Kidney (tissue), 14 donors: ENCODE measurements around the gene CHSY1. TPM values are rescaled to one million over a fixed set of nuclear protein-coding genes. Genes with fewer than 3 reads are reported as not detected.

ENCODE experiments used
- DNase-seq, 5 donors: peaks; one replicate each; pipeline ENCODE4 v3.0.0-alpha.2; 2013 to 2020
- FAIRE-seq: peaks from 2 replicates; lab custom pipeline; 2012; peaks lifted over from hg19 to GRCh38; lab: Jason Lieb, UNC
- H3K27ac ChIP-seq, 2 donors: one replicate each; pipeline ENCODE4 v1.7.0; 2013; ENCODE audit warnings: low read depth in 2 of 2, low read length in 2 of 2, inconsistent platforms in 1 of 2
- H3K27me3 ChIP-seq: one replicate; pipeline ENCODE4 v1.7.1; 2013; ENCODE audit warnings: low read length, inconsistent platforms; ENCODE audit not compliant: control insufficient read depth, insufficient read depth
- H3K36me3 ChIP-seq, 3 donors: one replicate each; pipeline versions ENCODE4 v1.7.0 to v1.7.1; 2013; ENCODE audit warnings: low read length in 3 of 3, control low read depth in 1 of 3, inconsistent platforms in 1 of 3; ENCODE audit not compliant: insufficient read depth in 3 of 3, control insufficient read depth in 2 of 3
- H3K4me1 ChIP-seq, 3 donors: one replicate each; pipeline versions ENCODE4 v1.7.0 to v1.7.1; 2013; ENCODE audit warnings: low read length in 3 of 3, inconsistent platforms in 1 of 3, low read depth in 1 of 3; ENCODE audit not compliant: control insufficient read depth in 2 of 3, insufficient read depth in 2 of 3
- H3K4me3 ChIP-seq, 3 donors: one replicate each; pipeline versions ENCODE4 v1.7.0 to v1.8.1; 2013; ENCODE audit warnings: low read length in 3 of 3, control low read depth in 1 of 3, inconsistent platforms in 1 of 3
- H3K9ac ChIP-seq, 3 donors: one replicate each; pipeline versions ENCODE4 v1.7.0 to v1.7.1; 2013; ENCODE audit warnings: low read length in 3 of 3, control low read depth in 1 of 3, inconsistent platforms in 1 of 3
- H3K9me3 ChIP-seq, 3 donors: one replicate each; pipeline versions ENCODE4 v1.7.0 to v1.7.1; 2013; ENCODE audit warnings: low read length in 3 of 3, control low read depth in 1 of 3, inconsistent platforms in 1 of 3; ENCODE audit not compliant: control insufficient read depth in 2 of 3, insufficient read depth in 1 of 3
- CTCF ChIP-seq: IDR thresholded peaks from 3 replicates; pipeline ENCODE4 v1.5.1; 2012; ENCODE audit warnings: mild to moderate bottlenecking, moderate library complexity, borderline replicate concordance; ENCODE audit not compliant: insufficient read depth; ENCODE audit errors: extremely low read depth
- intact Hi-C: fragments of 100-400 bp; cut with DNase I; formaldehyde crosslinking; loops from one replicate; pipeline ENCODE4 v1.11.1; 2022
- polyA plus RNA-seq: library from polyadenylated mRNA; stranded (reverse); fragments of 350-450 nt; fragmentation: Illumina TruSeq; extraction: RNeasy Lipid Tissue Mini Kit (QIAGEN cat#74804); gene quantifications from one replicate; pipeline ENCODE4 v1.2.3, GENCODE V29; 2014; ENCODE audit warnings: low read depth, low replicate concordance; ENCODE audit not compliant: insufficient read depth
- total RNA-seq: library from RNA; stranded (reverse); fragmentation: NEBNext Ultra II Directional; extraction: Animal tissue kit (Norgen Biotek cat#: 25700); gene quantifications from one replicate; pipeline ENCODE4 v1.2.1, GENCODE V29; 2021
- donor health status: control.
- donor health status: control.
- donor health status: control.
- donor health status: control.
- donor health status: control.
- donor health status: DM: yes; HTN: yes; CAD: no.
- donor health status: Normal renal cell carcinoma (clear cell type).

Gene CHSY1
- total and polyA plus RNA-seq, 2 donors from 2014 or later: 7.2 to 41.6 TPM

- Histone ChIP-seq H3K9ac (no peak overlapping the region), H3K27me3 (no peaks in the 10 kb centered on the region), H3K9me3 (no peaks in the 10 kb centered on the region), H3K4me1 (peaks cover 4 to 17% (median 14%) of the 10 kb centered on the region in 3 donors), H3K27ac (no peak overlapping the region), H3K4me3 (no peak overlapping the region), H3K36me3 (no peaks in the 10 kb centered on the region)
- intact Hi-C loops: loop anchor here (5.0 kb wide), 2 partner anchors 167 to 242 kb away; no protein-coding TSS in a partner anchor
- no peak for DNase-seq
- FAIRE-seq: no peak
- TF ChIP-seq CTCF: no peak
Measured at GRCh38 chr15:101254157-101255050, 2.6 kb upstream of the CHSY1 start.

- FAIRE-seq (no peak), DNase-seq (no peak)
- no peak for TF ChIP-seq CTCF
- Histone ChIP-seq H3K27me3 (no peaks in the 10 kb centered on the region), H3K9me3 (no peaks in the 10 kb centered on the region), H3K4me1 (peaks cover 4 to 13% (median 9%) of the 10 kb centered on the region in 3 donors), H3K36me3 (no peaks in the 10 kb centered on the region), H3K4me3 (peak overlapping the region; percentile 84 to 91 (median 84)), H3K27ac (peak overlapping the region; percentile 77 to 88), H3K9ac (peak overlapping the region in 2 of 3 donors; percentile 0 to 82)
- intact Hi-C loops: no loop called here
Measured at GRCh38 chr15:101252836-101253235, 988 bp upstream of the CHSY1 start.

GRCh38 chr15:101250873-101251829 is 697 bp downstream of the CHSY1 start:
- FAIRE-seq (no peak), DNase-seq (peak; percentile 50 to 83 (median 67))
- no peaks in the 10 kb centered on the region for H3K27me3 ChIP-seq
- intact Hi-C loops: no loop called here
- peak overlapping the region; percentile 71 to 85 (median 79) for H3K4me3 ChIP-seq
- peaks cover 0 to 6% (median 0%) of the 10 kb centered on the region in 3 donors for H3K36me3 ChIP-seq
- H3K9ac ChIP-seq: peak overlapping the region; percentile 41 to 88 (median 61)
- peak overlapping the region; percentile 73 to 88 for H3K27ac ChIP-seq
- H3K9me3 ChIP-seq: no peaks in the 10 kb centered on the region
- peaks cover 4 to 14% (median 13%) of the 10 kb centered on the region in 3 donors for H3K4me1 ChIP-seq
- no peak for TF ChIP-seq CTCF
